SKM-1 (cell line): ENCODE results near the gene CFAP61.
"Not testable (repeated sequence)": the region's sequence is repeated elsewhere in the genome, so short reads cannot be mapped to it uniquely, and the experiment has no call there.

Experiments used
- DNase-seq: peaks from one replicate; lab custom pipeline; 2025; ENCODE audit not compliant: unreplicated experiment; lab: John Stamatoyannopoulos, UW

CFAP61 gene

GRCh38 chr20:20318365-20319161 is 266.2 kb downstream of the CFAP61 start:
- DNase-seq = peak; percentile 12

- no peak for DNase-seq
Measured at GRCh38 chr20:20321134-20321533, 268.8 kb downstream of the CFAP61 start.

- DNase-seq = no peak
Measured at GRCh38 chr20:20321917-20322316, 269.6 kb downstream of the CFAP61 start.

- no peak for DNase-seq
Measured at GRCh38 chr20:20322912-20323311, 270.6 kb downstream of the CFAP61 start.

- no peak for DNase-seq
Measured at GRCh38 chr20:20327746-20328145, 275.4 kb downstream of the CFAP61 start.

GRCh38 chr20:20329564-20329963 is 277.2 kb downstream of the CFAP61 start:
- no peak for DNase-seq

GRCh38 chr20:20331156-20331555 is 278.8 kb downstream of the CFAP61 start:
- no peak for DNase-seq

GRCh38 chr20:20331817-20332216 is 279.5 kb downstream of the CFAP61 start:
- peak; percentile 35 for DNase-seq

GRCh38 chr20:20333866-20334265 is 281.5 kb downstream of the CFAP61 start:
- no peak for DNase-seq

GRCh38 chr20:20334489-20334888 is 282.2 kb downstream of the CFAP61 start:
- no peak for DNase-seq

- no peak for DNase-seq
Measured at GRCh38 chr20:20338133-20338730, 285.9 kb downstream of the CFAP61 start.

GRCh38 chr20:20340443-20340842 is 288.1 kb downstream of the CFAP61 start:
- no peak for DNase-seq

- DNase-seq = no peak
Measured at GRCh38 chr20:20341371-20341770, 289.0 kb downstream of the CFAP61 start.

GRCh38 chr20:20342066-20342465 is 289.7 kb downstream of the CFAP61 start:
- no peak for DNase-seq

GRCh38 chr20:20343932-20344331 is 291.6 kb downstream of the CFAP61 start:
- no peak for DNase-seq

GRCh38 chr20:20344476-20344875 is 292.1 kb downstream of the CFAP61 start:
- DNase-seq = no peak

GRCh38 chr20:20353576-20353975 is 301.2 kb downstream of the CFAP61 start:
- no peak for DNase-seq

GRCh38 chr20:20355503-20355902 is 303.2 kb downstream of the CFAP61 start:
- DNase-seq = not testable (repeated sequence)

- no peak for DNase-seq
Measured at GRCh38 chr20:20358801-20359200, 306.5 kb downstream of the CFAP61 start.

GRCh38 chr20:20359628-20360027 is 307.3 kb downstream of the CFAP61 start:
- DNase-seq = no peak

- no peak for DNase-seq
Measured at GRCh38 chr20:20360464-20360863, 308.1 kb downstream of the CFAP61 start.

- DNase-seq = no peak
Measured at GRCh38 chr20:20362774-20363433, 310.6 kb downstream of the CFAP61 start.
